Stimulated activated CD8-positive, alpha-beta memory T cell treated with anti-CD3 and anti-CD28 coated beads, Interleukin-15, amount 100 ng/mL, for 4 hours (primary cell): ENCODE data around the gene PAPSS2.

Source experiments
- DNase-seq, 2 donors: peaks; one replicate each; pipeline ENCODE4 v3.0.0-alpha.2; 2020; ENCODE audit warnings: low read depth in 2 of 2

Gene PAPSS2

DNA sequence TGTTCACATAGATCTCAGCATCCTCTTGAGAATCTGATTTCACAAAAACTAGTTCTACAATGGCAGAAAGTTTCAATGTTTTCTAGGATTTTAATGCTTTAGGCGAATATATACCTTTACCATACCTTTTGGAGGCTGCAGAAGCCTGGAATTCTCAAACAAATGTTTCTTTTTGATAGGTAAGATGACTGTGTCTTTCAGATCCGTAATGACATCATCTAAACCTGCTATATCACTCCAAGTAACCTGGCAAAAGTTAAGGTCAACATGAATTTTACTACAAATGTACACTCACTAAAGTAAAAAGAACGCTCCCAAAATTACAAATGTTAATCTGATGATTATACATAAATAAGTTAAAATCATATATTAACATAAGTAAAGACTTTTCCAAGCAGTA is 130.5 kb downstream of the PAPSS2 start:
- no peak for DNase-seq

DNA sequence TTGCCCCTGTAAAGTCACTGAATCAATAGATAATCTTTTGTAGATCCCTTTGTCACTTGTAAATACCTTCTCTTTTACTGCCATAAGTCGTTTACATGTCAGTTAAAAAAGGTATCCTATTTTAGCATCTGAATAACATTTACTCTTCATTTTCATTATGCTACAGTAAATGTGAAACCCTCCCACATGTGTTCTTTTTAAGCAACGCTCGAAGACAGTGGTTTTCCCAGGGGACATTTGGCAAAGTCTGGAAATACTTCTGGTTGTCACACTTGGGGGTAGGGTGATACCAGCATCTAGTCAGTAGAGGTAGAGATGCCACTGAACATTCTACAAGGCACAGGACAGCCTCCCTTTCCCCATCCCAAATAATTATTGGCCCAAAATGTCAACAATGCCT is 134.6 kb downstream of the PAPSS2 start:
- DNase-seq = no peak
